Spleen (tissue), 11 donors: Measurements from ENCODE around the gene YIPF5. TPM values are rescaled to one million over a fixed set of nuclear protein-coding genes. Genes with fewer than 3 reads are reported as not detected.

Source experiments
- DNase-seq: peaks from one replicate; pipeline ENCODE4 v3.0.0-alpha.2; 2020
- H3K27ac ChIP-seq, 8 donors: fragments of 200-600 bp; sonication (generic) in 7 of 8; 1 replicate in 4 of 8; 2 replicates in 4 of 8; pipeline versions ENCODE4 v1.5.0 to v1.8.0; 2016 to 2021; ENCODE audit warnings: inconsistent platforms in 4 of 8, mild to moderate bottlenecking in 4 of 8, moderate library complexity in 1 of 8
- H3K27me3 ChIP-seq, 7 donors: fragments of 200-600 bp; sonication (generic) in 6 of 7; replicated peaks in 1 of 7; 1 replicate in 4 of 7; 2 replicates in 3 of 7; pipeline versions ENCODE4 v1.5.0 to v1.8.0; 2016 to 2021; ENCODE audit warnings: inconsistent platforms in 3 of 7, mild to moderate bottlenecking in 1 of 7
- H3K36me3 ChIP-seq, 6 donors: fragments of 200-600 bp; sonication (generic) in 5 of 6; 1 replicate in 4 of 6; 2 replicates in 2 of 6; pipeline versions ENCODE4 v1.5.0 to v1.8.0; 2016 to 2021; ENCODE audit warnings: inconsistent platforms in 2 of 6
- H3K4me1 ChIP-seq, 6 donors: fragments of 200-600 bp; sonication (generic) in 5 of 6; 1 replicate in 3 of 6; 2 replicates in 3 of 6; pipeline versions ENCODE4 v1.5.0 to v1.8.0; 2016 to 2021; ENCODE audit warnings: inconsistent platforms in 3 of 6
- H3K4me3 ChIP-seq, 8 donors: fragments of 200-600 bp; sonication (generic) in 7 of 8; 1 replicate in 4 of 8; 2 replicates in 4 of 8; pipeline versions ENCODE4 v1.5.0 to v1.8.0; 2016 to 2021; ENCODE audit warnings: inconsistent platforms in 4 of 8, mild to moderate bottlenecking in 4 of 8, moderate library complexity in 2 of 8
- H3K9me3 ChIP-seq, 8 donors: fragments of 200-600 bp; sonication (generic) in 7 of 8; 1 replicate in 4 of 8; 2 replicates in 4 of 8; pipeline versions ENCODE4 v1.5.0 to v1.8.0; 2016 to 2021; ENCODE audit warnings: inconsistent platforms in 4 of 8
- POLR2A ChIP-seq, 3 donors: fragments of 450-650 bp; IDR thresholded peaks; one replicate each; pipeline ENCODE4 v1.5.1; 2017; ENCODE audit warnings: antibody characterized with exemption in 3 of 3, mild to moderate bottlenecking in 1 of 3
- POLR2AphosphoS5 ChIP-seq, 3 donors: sonication (generic); formaldehyde crosslinking; IDR thresholded peaks; one replicate each; pipeline ENCODE4 v1.5.1; 2017; ENCODE audit warnings: antibody characterized with exemption in 3 of 3
- WGBS, 5 donors: extraction: QIAGEN DNeasy Blood & Tissue Kit in 3 of 5; methylation state at CpG; one replicate each; pipeline versions ENCODE4 v1.1.5 to v1.1.7; 2013 to 2018; 5-methylcytosine and 5-hydroxymethylcytosine counted together
- intact Hi-C: fragments of 100-400 bp; cut with DNase I; formaldehyde crosslinking; loops from one replicate; pipeline ENCODE4 v1.15.0; 2023; ENCODE audit warnings: low total_unique reads
- polyA plus RNA-seq, 3 donors: library from polyadenylated mRNA; stranded (reverse); fragments of 200-250 nt; gene quantifications; one replicate each; pipeline ENCODE4 v1.2.1, GENCODE V29; 2013
- total RNA-seq, 7 donors: library from RNA; depleted of rRNA in 3 of 7; stranded (reverse); fragments of >200 nt in 3 of 7; fragmentation: NEBNext Ultra II Directional in 4 of 7; extraction: Animal tissue kit (Norgen Biotek cat#: 25700) in 4 of 7; gene quantifications; one replicate each; pipeline versions ENCODE4 v1.1.0 to v1.2.1, GENCODE V29; 2016 to 2021
- TF ChIP-seq, protein P1 (sequence below), 11 experiments: fragments of 200-600 bp in 7 of 11; fragments of 450-650 bp in 4 of 11; sonication (generic) in 4 of 11; IDR thresholded peaks in 8 of 11; conservative IDR thresholded peaks in 3 of 11; 1 replicate in 7 of 11; 2 replicates in 4 of 11; pipeline versions ENCODE4 v1.4.0 to v1.8.0; 2016 to 2021; ENCODE audit warnings: antibody characterized with exemption in 11 of 11, inconsistent platforms in 4 of 11, mild to moderate bottlenecking in 1 of 11
- donor health status: healthy with polysubstance abuse.
- donor health status: DM: no; HTN: no; CAD: no; lungs with moderate emphysema.
- donor health status: DM: no; HTN: no; CAD: no.
- donor health status: Bipolar disorder and iron deficiency.
- donor health status: healthy.
- donor health status: DM: no; HTN: no; CAD: no.
- donor health status: DM: yes; HTN: yes; CAD: no.

YIPF5 gene
- total and polyA plus RNA-seq, 10 donors, result 8.2 to 39.5 (median 29.9) TPM

DNA sequence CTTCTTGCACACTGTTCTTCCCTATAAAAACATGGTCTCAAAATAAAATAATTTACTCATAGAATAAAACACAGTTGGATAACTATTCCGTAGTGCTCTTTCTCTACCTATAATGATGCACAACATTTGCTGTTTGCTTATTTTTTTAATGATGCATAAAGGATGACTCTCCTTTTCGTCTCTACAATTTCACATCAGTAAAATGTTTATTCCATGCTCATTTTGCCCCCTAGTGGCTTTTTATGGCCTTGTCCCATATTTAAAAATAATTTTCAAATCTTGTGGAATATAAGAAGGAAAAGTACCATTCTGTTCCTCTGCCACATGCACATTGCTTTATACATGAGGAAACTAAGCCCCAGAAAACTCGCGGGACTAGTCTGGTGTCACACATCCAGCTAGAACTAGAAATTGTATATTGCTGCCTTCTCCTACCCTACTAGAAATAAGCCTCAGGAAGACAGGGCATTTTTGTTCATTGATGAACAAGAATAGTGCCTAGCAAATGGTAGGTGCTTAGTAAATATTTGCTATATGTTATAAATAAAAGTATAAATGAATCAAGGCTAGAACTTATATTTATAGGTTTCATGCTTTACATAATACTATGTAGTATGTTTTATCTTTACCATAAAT is 12.9 kb upstream of the YIPF5 start:
- H3K4me3 ChIP-seq, result no peak overlapping the region
- H3K27me3 ChIP-seq, result no peaks in the 10 kb centered on the region
- 23 to 31% (median 29%) methylated on average over 4 of the region's 4 CpGs for WGBS, 5 donors
- TF ChIP-seq POLR2AphosphoS5 (IDR thresholded peaks at IDR 0.05), result no peak
- TF ChIP-seq POLR2A (IDR thresholded peaks at IDR 0.05), result no peak
- TF ChIP-seq, protein P1, sequence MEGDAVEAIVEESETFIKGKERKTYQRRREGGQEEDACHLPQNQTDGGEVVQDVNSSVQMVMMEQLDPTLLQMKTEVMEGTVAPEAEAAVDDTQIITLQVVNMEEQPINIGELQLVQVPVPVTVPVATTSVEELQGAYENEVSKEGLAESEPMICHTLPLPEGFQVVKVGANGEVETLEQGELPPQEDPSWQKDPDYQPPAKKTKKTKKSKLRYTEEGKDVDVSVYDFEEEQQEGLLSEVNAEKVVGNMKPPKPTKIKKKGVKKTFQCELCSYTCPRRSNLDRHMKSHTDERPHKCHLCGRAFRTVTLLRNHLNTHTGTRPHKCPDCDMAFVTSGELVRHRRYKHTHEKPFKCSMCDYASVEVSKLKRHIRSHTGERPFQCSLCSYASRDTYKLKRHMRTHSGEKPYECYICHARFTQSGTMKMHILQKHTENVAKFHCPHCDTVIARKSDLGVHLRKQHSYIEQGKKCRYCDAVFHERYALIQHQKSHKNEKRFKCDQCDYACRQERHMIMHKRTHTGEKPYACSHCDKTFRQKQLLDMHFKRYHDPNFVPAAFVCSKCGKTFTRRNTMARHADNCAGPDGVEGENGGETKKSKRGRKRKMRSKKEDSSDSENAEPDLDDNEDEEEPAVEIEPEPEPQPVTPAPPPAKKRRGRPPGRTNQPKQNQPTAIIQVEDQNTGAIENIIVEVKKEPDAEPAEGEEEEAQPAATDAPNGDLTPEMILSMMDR (IDR thresholded peaks at IDR 0.05 in 8 of 11, conservative IDR thresholded peaks at IDR 0.05 in 3 of 11), result peak; percentile 15 to 75 (median 57)
- no peaks in the 10 kb centered on the region for H3K9me3 ChIP-seq
- H3K27ac ChIP-seq, result no peak overlapping the region
- no peak for DNase-seq
- no peaks in the 10 kb centered on the region for H3K36me3 ChIP-seq
- intact Hi-C loops, result no loop called here
- peaks cover 13 to 31% (median 18%) of the 10 kb centered on the region in 6 donors for H3K4me1 ChIP-seq

DNA sequence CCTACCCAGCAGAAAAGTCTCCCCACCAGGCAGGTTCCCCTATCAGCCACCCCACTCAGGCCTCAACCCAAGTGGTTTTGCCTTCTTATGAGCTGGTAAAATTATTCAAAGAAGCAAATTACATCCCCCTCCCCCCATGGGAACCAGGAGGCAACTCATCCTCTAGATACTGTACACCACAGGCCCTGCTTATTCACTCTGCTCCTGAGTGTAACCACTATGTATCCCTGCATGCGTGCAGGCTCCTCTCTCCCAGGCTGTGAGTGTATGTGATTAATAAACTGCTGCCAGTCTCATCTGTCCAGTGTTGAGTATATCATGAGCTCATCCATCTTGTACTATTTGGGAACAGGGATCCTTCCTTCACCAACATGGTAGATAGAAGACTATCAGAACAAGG is 8.8 kb upstream of the YIPF5 start:
- H3K4me3 ChIP-seq, result no peak overlapping the region
- no peak for DNase-seq
- H3K4me1 ChIP-seq, result peaks cover 0 to 8% (median 3%) of the 10 kb centered on the region in 6 donors
- 98 to 100% (median 100%) methylated on average over 1 of the region's 1 CpG for WGBS, 5 donors
- intact Hi-C loops, result no loop called here
- no peaks in the 10 kb centered on the region for H3K36me3 ChIP-seq
- no peak for TF ChIP-seq POLR2A (IDR thresholded peaks at IDR 0.05)
- TF ChIP-seq, protein P1 (IDR thresholded peaks at IDR 0.05 in 8 of 11, conservative IDR thresholded peaks at IDR 0.05 in 3 of 11), result no peak
- H3K27ac ChIP-seq, result no peak overlapping the region
- no peaks in the 10 kb centered on the region for H3K27me3 ChIP-seq
- no peaks in the 10 kb centered on the region for H3K9me3 ChIP-seq

DNA sequence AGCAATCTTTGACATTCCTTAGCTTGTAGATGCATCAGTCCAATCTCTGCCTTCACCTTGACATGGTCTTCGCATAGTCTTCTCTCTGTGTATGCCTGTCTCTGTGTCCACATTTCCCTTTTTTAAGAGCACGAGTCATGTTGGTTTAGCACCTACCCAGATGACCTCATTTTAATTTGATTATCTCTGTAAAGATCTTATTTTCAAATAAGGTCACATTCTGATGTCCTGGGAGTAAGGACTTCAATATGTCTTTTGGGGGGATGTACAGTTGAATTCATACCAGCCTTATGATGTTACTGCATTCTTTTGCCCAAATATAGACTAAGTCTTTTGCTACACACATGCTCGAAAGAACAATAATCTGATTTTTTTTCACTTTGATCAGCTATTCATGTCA is 7.1 kb upstream of the YIPF5 start:
- WGBS, 5 donors, result 70 to 82% (median 76%) methylated on average over 3 of the region's 3 CpGs
- no peak for DNase-seq
- no peak overlapping the region for H3K4me3 ChIP-seq
- no peaks in the 10 kb centered on the region for H3K27me3 ChIP-seq
- no peak overlapping the region for H3K27ac ChIP-seq
- intact Hi-C loops, result no loop called here
- no peaks in the 10 kb centered on the region for H3K36me3 ChIP-seq
- no peak for TF ChIP-seq POLR2A (IDR thresholded peaks at IDR 0.05)
- TF ChIP-seq, protein P1 (IDR thresholded peaks at IDR 0.05 in 8 of 11, conservative IDR thresholded peaks at IDR 0.05 in 3 of 11), result no peak
- no peaks in the 10 kb centered on the region for H3K4me1 ChIP-seq
- H3K9me3 ChIP-seq, result no peaks in the 10 kb centered on the region

DNA sequence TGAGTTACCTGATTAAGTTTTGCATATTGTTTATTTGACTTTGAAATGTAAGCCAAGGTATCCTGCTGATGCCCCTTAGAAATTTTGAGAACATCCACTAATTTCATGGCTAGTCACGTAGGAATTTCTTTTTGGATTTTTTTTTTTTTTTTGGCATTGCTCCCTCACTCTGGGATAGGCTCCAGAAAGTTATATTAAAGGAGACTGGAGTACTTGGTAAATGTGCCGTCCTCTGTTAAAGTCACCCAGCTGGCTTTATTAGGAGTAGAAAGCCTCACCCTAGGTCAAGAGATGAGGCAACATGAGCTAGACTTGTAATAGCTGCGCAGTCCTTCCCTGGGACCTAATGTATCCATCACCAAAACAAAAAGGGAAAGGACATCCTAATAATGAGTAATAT is 3.3 kb upstream of the YIPF5 start:
- H3K36me3 ChIP-seq, result peaks cover 0 to 6% (median 0%) of the 10 kb centered on the region in 6 donors
- H3K4me3 ChIP-seq, result no peak overlapping the region
- no peaks in the 10 kb centered on the region for H3K9me3 ChIP-seq
- WGBS, 5 donors, result 76 to 87% (median 78%) methylated on average over 3 of the region's 3 CpGs
- H3K27ac ChIP-seq, result peak overlapping the region in 1 of 8 donors; percentile 22
- intact Hi-C loops, result no loop called here
- peaks cover 6 to 24% (median 18%) of the 10 kb centered on the region in 6 donors for H3K4me1 ChIP-seq
- no peak for DNase-seq
- TF ChIP-seq POLR2A (IDR thresholded peaks at IDR 0.05), result no peak
- no peaks in the 10 kb centered on the region for H3K27me3 ChIP-seq
